Gastrocnemius medialis (tissue), 4 donors: Measurements from ENCODE around the gene MEIKIN. TPM values are rescaled to one million over a fixed set of nuclear protein-coding genes. Genes with fewer than 3 reads are reported as not detected.
A peak's percentile ranks its signal among the peaks of the same experiment; 100 is the strongest.

Source experiments
- ATAC-seq, 2 donors: fragments of 150-250 bp; one replicate each; pipeline ENCODE4 v1.9.1; 2016
- DNase-seq, 2 donors: peaks; one replicate each; pipeline ENCODE4 v3.0.0-alpha.2; 2019
- H3K27ac ChIP-seq, 4 donors: fragments of 200-600 bp; sonication (generic); 1 replicate in 1 of 4; 2 replicates in 3 of 4; pipeline ENCODE4 v1.5.1; 2016 to 2018; ENCODE audit warnings: mild to moderate bottlenecking in 2 of 4, moderate library complexity in 1 of 4
- H3K27me3 ChIP-seq, 3 donors: fragments of 200-600 bp; sonication (generic) in 2 of 3; 1 replicate in 1 of 3; 2 replicates in 2 of 3; pipeline versions ENCODE4 v1.5.1 to v1.6.0; 2016 to 2019; ENCODE audit warnings: mild to moderate bottlenecking in 1 of 3, moderate library complexity in 1 of 3
- H3K36me3 ChIP-seq, 2 donors: fragments of 200-600 bp; sonication (generic) in 1 of 2; one replicate each; pipeline ENCODE4 v1.5.1; 2017 to 2018
- H3K4me1 ChIP-seq, 2 donors: fragments of 200-600 bp; sonication (generic) in 1 of 2; one replicate each; pipeline ENCODE4 v1.5.1; 2016 to 2017; ENCODE audit warnings: mild to moderate bottlenecking in 2 of 2
- H3K4me3 ChIP-seq, 4 donors: fragments of 200-600 bp; sonication (generic) in 3 of 4; 1 replicate in 1 of 4; 2 replicates in 3 of 4; pipeline ENCODE4 v1.5.1; 2016 to 2019; ENCODE audit warnings: mild to moderate bottlenecking in 2 of 4
- H3K9me3 ChIP-seq, 3 donors: fragments of 200-600 bp; sonication (generic) in 2 of 3; 1 replicate in 1 of 3; 2 replicates in 2 of 3; pipeline ENCODE4 v1.5.1; 2016 to 2019
- POLR2A ChIP-seq, 2 donors: fragments of 450-650 bp; IDR thresholded peaks; one replicate each; pipeline ENCODE4 v1.6.1; 2017; ENCODE audit warnings: antibody characterized with exemption in 2 of 2, mild to moderate bottlenecking in 2 of 2, moderate library complexity in 2 of 2
- in situ Hi-C, 4 donors: fragments of 200-750 bp; cut with MboI; loops; one replicate each; pipeline versions ENCODE4 v1.15.0 to v1.8.0; 2017; ENCODE audit warnings: low sequenced_read_pairs in 4 of 4
- intact Hi-C: fragments of 100-400 bp; cut with DNase I; formaldehyde crosslinking; loops from one replicate; pipeline ENCODE4 v1.15.1; 2023; ENCODE audit warnings: low total_unique reads
- total RNA-seq, 4 donors: library from RNA; depleted of rRNA; stranded (reverse); fragments of >200 nt; gene quantifications; one replicate each; pipeline versions ENCODE4 v1.1.0 to v1.2.3, GENCODE V29; 2016
- TF ChIP-seq, protein P1 (sequence below), 5 experiments: fragments of 450-650 bp in 3 of 5; fragments of 200-600 bp in 2 of 5; sonication (generic) in 2 of 5; IDR thresholded peaks in 4 of 5; conservative IDR thresholded peaks in 1 of 5; 1 replicate in 4 of 5; 2 replicates in 1 of 5; pipeline ENCODE4 v1.5.1; 2016 to 2019; ENCODE audit warnings: antibody characterized with exemption in 5 of 5, mild to moderate bottlenecking in 3 of 5, moderate library complexity in 3 of 5

The MEIKIN gene
- total RNA-seq, 4 donors from 2014 or later: not detected

DNA sequence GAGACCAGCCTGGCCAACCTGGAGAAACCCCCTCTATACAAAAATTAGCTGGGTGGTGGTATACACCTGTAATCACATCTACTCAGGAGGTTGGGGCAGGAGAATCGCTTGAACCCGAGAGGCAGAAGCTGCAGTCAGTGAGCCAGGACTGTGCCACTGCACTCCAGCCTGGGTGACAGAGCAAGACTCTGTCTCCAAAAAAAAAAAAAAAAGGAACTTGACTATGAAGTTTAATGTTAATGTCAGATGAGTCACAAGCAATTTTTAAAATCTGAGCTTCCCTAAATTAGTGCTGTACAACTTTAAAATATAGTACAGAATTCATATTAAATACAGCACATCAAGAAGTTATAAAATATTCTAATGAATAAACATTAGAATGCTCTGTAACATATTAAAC, 1.5 kb downstream of the MEIKIN start:
- Histone ChIP-seq H3K4me1 (no peaks in the 10 kb centered on the region), H3K27ac (no peak overlapping the region), H3K27me3 (no peaks in the 10 kb centered on the region), H3K4me3 (no peak overlapping the region), H3K9me3 (no peaks in the 10 kb centered on the region), H3K36me3 (no peaks in the 10 kb centered on the region)
- DNase-seq: no peak
- in situ Hi-C loops: no loop called here
- TF ChIP-seq, protein P1, sequence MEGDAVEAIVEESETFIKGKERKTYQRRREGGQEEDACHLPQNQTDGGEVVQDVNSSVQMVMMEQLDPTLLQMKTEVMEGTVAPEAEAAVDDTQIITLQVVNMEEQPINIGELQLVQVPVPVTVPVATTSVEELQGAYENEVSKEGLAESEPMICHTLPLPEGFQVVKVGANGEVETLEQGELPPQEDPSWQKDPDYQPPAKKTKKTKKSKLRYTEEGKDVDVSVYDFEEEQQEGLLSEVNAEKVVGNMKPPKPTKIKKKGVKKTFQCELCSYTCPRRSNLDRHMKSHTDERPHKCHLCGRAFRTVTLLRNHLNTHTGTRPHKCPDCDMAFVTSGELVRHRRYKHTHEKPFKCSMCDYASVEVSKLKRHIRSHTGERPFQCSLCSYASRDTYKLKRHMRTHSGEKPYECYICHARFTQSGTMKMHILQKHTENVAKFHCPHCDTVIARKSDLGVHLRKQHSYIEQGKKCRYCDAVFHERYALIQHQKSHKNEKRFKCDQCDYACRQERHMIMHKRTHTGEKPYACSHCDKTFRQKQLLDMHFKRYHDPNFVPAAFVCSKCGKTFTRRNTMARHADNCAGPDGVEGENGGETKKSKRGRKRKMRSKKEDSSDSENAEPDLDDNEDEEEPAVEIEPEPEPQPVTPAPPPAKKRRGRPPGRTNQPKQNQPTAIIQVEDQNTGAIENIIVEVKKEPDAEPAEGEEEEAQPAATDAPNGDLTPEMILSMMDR (IDR thresholded peaks at IDR 0.05 in 4 of 5, conservative IDR thresholded peaks at IDR 0.05 in 1 of 5): no peak
- TF ChIP-seq POLR2A (IDR thresholded peaks at IDR 0.05): no peak
- intact Hi-C loops: no loop called here
- ATAC-seq: no peak

DNA sequence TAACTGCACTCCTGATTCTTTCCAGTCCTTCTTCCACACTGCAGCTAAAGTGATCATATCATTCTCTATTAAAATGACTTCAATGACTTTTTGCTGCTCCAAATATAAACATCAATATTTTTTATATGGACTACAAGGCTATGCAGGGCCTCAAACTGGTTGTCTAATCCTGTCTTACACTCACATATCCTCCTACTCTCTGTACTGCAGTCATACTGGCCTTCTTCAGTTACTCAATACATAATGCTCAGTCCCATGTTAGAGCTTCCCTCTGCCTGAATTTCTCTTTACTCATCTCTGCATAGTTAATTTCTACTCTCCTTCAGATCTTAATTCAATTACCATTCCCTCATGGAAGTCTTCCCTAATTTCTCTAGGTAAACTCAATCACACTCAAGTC, 3.4 kb downstream of the MEIKIN start:
- DNase-seq: no peak
- in situ Hi-C loops: no loop called here
- H3K27ac ChIP-seq: no peak overlapping the region
- intact Hi-C loops: no loop called here
- no peak overlapping the region for H3K4me3 ChIP-seq
- H3K9me3 ChIP-seq: no peaks in the 10 kb centered on the region
- ATAC-seq: no peak
- H3K36me3 ChIP-seq: no peaks in the 10 kb centered on the region
- TF ChIP-seq POLR2A (IDR thresholded peaks at IDR 0.05): no peak
- TF ChIP-seq, protein P1 (IDR thresholded peaks at IDR 0.05 in 4 of 5, conservative IDR thresholded peaks at IDR 0.05 in 1 of 5): no peak
- no peaks in the 10 kb centered on the region for H3K4me1 ChIP-seq
- H3K27me3 ChIP-seq: no peaks in the 10 kb centered on the region

DNA sequence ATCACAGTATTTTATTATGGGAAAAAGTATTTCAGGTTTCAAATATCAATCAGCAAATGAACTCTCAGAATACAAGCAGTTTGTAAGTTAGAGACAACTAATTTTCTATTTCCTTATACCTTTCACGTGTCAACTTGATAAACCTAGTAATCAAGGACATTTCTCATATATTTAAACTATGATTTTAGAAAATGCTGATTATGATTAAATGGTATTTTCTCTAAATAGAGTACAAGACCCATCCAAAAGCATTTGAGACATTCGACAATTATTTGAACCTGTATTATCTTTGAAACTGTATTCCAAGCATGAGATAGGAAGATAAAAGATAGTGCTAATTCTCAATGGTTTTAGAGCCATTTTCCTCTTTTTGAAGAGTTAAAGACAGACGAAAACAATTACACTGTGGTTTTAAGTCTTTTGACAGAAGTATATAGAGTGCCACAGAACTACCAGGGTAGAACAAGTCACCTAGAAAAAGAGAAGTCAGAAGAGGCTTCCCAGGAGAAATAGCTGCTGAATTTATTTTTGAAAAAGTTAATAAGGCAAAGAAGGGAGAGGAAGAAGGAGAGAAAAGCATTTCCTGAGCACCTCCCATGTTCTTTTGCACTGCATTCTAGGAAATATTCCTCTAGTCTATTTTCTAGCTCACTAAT, 5.6 kb downstream of the MEIKIN start:
- Histone ChIP-seq H3K27ac (no peak overlapping the region), H3K9me3 (no peaks in the 10 kb centered on the region), H3K4me3 (no peak overlapping the region), H3K27me3 (no peaks in the 10 kb centered on the region), H3K4me1 (no peaks in the 10 kb centered on the region), H3K36me3 (no peaks in the 10 kb centered on the region)
- DNase-seq (no peak), ATAC-seq (no peak)
- in situ Hi-C loops: no loop called here
- TF ChIP-seq, protein P1 (IDR thresholded peaks at IDR 0.05 in 4 of 5, conservative IDR thresholded peaks at IDR 0.05 in 1 of 5): no peak
- no peak for TF ChIP-seq POLR2A (IDR thresholded peaks at IDR 0.05)
- intact Hi-C loops: no loop called here

DNA sequence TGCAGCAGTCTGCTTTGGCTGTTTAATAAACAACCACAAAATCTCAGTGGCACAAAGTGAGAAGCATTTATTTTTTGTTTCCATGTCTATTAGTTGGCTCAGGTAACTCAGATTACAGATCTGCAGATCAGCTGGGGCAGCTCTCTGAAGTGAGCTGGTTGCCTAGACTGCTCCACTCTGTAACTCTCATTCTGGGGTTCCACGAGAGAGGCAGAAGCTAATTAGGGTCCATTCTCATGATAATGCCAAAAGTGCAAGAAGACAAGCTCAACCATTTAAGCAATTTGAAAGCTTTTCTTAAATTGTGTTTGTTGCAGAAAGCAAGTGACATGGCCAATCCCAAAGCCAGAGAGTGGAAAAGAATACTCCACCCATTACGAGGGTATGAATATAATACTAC, 13.2 kb downstream of the MEIKIN start:
- no peaks in the 10 kb centered on the region for H3K27me3 ChIP-seq
- no peak overlapping the region for H3K4me3 ChIP-seq
- no peaks in the 10 kb centered on the region for H3K4me1 ChIP-seq
- no peaks in the 10 kb centered on the region for H3K9me3 ChIP-seq
- ATAC-seq: no peak
- no peak overlapping the region for H3K27ac ChIP-seq
- no peak for DNase-seq
- in situ Hi-C loops (no loop called here), intact Hi-C loops (no loop called here)
- no peaks in the 10 kb centered on the region for H3K36me3 ChIP-seq
- TF ChIP-seq POLR2A (IDR thresholded peaks at IDR 0.05): no peak
- TF ChIP-seq, protein P1 (IDR thresholded peaks at IDR 0.05 in 4 of 5, conservative IDR thresholded peaks at IDR 0.05 in 1 of 5): no peak

DNA sequence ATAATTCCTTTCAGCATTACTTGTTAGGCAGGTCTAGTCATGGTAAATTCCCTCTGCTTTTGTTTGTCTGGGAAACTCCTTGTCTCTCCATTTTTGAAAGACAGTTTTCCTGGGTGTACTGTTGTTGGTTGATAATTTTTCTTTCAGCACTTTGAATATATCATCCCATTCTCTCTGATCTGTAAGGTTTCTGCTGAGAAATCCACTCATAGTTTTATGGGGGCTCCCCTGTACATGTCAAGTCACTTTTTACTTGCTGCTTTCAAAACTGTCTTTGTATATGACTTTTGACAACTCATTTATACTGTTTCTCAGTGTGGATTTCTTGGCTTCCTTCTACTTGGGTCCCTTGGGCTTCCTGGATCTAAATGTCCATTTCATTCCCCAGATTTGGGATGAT, 16.5 kb downstream of the MEIKIN start:
- Histone ChIP-seq H3K9me3 (no peaks in the 10 kb centered on the region), H3K36me3 (no peaks in the 10 kb centered on the region), H3K4me1 (no peaks in the 10 kb centered on the region), H3K4me3 (peak overlapping the region in 1 of 4 donors; percentile 7), H3K27me3 (no peaks in the 10 kb centered on the region), H3K27ac (no peak overlapping the region)
- in situ Hi-C loops (no loop called here), intact Hi-C loops (no loop called here)
- no peak for DNase-seq
- TF ChIP-seq POLR2A (IDR thresholded peaks at IDR 0.05): no peak
- TF ChIP-seq, protein P1 (IDR thresholded peaks at IDR 0.05 in 4 of 5, conservative IDR thresholded peaks at IDR 0.05 in 1 of 5): no peak
- ATAC-seq: no peak
